ENCODE results near the gene SLC34A2. TPM values are rescaled to one million over a fixed set of nuclear protein-coding genes. Genes with fewer than 3 reads are reported as not detected.
"Not testable (repeated sequence)": the region's sequence is repeated elsewhere in the genome, so short reads cannot be mapped to it uniquely, and the experiment has no call there.

The SLC34A2 gene, protein sequence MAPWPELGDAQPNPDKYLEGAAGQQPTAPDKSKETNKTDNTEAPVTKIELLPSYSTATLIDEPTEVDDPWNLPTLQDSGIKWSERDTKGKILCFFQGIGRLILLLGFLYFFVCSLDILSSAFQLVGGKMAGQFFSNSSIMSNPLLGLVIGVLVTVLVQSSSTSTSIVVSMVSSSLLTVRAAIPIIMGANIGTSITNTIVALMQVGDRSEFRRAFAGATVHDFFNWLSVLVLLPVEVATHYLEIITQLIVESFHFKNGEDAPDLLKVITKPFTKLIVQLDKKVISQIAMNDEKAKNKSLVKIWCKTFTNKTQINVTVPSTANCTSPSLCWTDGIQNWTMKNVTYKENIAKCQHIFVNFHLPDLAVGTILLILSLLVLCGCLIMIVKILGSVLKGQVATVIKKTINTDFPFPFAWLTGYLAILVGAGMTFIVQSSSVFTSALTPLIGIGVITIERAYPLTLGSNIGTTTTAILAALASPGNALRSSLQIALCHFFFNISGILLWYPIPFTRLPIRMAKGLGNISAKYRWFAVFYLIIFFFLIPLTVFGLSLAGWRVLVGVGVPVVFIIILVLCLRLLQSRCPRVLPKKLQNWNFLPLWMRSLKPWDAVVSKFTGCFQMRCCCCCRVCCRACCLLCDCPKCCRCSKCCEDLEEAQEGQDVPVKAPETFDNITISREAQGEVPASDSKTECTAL
- not detected in 2 replicates for total RNA-seq (2014; rRNA removed; shearing (Covaris generic))
- polyA plus RNA-seq (2015; cell fraction: cytosol; rRNA removed): not detected in 2 replicates
- not detected in 2 replicates for polyA plus RNA-seq (2015; cell fraction: nucleus; rRNA removed)

DNA sequence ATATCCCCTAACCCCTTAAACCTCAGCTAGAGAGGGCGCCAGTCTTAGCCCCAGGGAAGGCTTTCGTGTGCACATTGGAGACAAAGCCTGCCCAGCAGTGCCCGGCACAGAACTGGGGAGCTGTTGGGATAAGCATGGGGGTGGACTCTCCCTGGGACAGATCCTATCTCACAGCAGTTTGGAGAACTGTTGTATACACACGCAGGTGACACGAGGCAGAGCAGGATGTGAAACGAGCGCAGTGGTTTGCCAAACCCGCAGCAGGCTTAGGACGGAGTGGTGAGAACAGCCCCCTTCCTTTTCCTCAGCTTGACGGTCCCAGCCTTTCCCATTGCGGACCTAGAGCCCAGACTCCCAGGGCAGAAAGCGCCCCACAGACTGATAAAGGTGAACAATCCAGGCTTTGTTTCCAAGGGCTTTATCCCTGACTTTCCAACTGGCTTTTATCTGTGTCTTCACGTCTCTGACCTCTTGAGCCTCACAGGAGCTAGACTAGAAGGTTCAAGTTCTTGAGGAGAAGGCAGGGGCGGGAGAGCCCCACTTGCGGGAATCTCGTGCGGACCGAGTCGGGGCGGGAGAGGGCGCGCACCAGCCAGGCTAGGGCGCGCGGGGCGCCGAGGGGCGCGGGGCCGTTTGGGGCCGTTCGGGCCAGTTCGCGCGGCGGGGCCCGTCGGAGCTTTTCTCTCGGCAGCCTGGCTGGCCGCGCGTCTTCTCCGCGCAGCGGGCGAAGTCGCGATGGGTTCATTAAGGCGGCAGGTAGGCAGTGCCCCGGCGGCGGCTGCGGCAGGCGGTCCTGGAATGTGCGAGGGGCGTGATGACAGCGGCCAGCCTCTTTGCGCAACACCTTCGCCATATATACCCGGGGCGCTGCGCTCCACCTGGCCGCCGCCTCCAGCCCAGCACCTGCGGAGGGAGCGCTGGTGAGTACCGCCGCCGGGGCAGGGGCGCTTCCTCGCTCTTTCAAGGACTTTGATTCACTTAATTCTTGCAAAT lies at the start of gene SLC34A2:
Gene SLC34A2 (plus strand): TSS at position 881 of the 993 bp plus-strand sequence. CDS start 6,650 bp downstream, outside the sequence.
- in situ Hi-C loops (cut with HindIII; ENCODE audit: low pct_unique_long_range_greater_than_20kb, low sequenced_read_pairs): no loop called here
- no peak for DNase-seq (ENCODE audit: low read depth, low spot score)

DNA sequence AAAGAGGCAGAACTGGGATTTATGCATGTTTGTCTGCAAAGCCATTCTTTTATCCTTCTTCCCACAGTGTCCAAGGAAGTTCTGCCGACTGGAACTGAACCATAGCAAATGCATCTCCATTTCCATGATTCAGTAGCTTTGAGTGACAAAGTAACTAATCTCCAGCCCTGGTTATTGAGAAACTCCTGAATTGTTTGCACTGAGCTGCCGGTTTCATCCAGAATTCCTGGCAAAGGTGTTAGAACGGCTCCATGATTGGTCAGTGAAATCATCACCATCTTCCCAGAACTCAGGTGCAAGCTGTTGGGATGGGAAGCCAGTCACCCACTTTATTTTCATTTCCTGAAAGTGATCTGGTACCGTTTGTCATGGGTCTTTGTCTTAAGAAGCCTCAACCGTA lies 47.0 kb upstream of the SLC34A2 start:
- in situ Hi-C loops (cut with HindIII; ENCODE audit: low pct_unique_long_range_greater_than_20kb, low sequenced_read_pairs): no loop called here
- no peak for DNase-seq (ENCODE audit: low read depth, low spot score)

DNA sequence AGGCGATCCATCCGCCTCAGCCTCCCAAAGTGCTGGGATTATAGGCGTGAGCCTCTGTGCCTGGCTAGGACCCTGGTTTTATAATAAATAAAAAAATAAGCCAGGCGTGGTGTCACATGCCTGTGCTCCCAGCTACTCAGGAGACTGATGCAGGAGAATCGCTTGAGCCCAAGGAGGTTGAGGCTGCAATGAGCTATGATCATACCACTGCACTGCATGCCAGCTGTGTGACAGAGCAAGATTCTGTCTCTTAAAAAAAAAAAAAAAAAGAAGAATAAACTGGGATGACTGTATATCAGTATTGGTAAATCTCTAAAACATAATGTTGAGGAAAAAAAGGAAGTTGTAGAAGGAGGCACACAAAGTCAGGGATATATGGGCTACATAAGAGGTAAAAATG lies 45.7 kb upstream of the SLC34A2 start:
- no peak for DNase-seq (ENCODE audit: low read depth, low spot score)
- in situ Hi-C loops (cut with HindIII; ENCODE audit: low pct_unique_long_range_greater_than_20kb, low sequenced_read_pairs): no loop called here

DNA sequence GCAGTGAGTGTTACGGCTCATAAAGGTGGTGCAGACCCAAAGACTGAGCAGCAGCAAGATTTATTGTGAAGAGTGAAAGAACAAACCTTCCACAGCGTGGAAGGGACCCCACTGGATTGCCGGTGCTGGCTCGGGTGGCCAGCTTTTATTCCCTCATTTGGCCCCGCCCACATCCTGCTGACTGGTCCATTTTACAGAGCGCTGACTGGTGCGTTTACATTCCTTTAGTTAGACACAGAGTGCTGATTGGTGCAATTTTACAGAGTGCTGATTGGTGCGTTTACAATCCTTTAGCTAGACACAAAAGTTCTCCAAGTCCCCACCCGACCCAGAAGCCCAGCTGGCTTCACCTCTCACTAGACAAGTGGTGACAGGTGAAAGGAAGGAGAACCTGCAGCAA lies 42.0 kb upstream of the SLC34A2 start:
- DNase-seq (ENCODE audit: low read depth, low spot score); in situ Hi-C loops (cut with HindIII; ENCODE audit: low pct_unique_long_range_greater_than_20kb, low sequenced_read_pairs): not testable (repeated sequence)

DNA sequence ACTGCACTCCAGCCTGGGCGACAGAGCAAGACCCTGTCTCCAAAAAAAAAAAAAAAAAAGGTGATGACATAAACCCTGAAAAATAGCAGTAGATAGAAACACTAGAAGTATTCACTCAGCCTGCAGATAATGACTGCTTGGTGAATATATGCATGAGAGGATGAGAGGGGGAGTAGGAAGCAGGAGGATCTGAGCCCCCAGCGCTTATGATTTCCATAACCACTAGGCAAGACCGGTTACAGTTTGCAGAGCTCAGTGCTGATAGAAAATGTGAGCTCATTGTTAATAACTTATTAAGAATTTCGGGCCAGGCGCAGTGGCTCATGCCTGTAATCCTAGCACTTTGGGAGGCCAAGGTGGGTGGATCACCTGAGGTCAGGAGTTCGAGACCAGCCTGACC lies 40.8 kb upstream of the SLC34A2 start:
- in situ Hi-C loops (cut with HindIII; ENCODE audit: low pct_unique_long_range_greater_than_20kb, low sequenced_read_pairs): no loop called here
- DNase-seq (ENCODE audit: low read depth, low spot score): no peak

DNA sequence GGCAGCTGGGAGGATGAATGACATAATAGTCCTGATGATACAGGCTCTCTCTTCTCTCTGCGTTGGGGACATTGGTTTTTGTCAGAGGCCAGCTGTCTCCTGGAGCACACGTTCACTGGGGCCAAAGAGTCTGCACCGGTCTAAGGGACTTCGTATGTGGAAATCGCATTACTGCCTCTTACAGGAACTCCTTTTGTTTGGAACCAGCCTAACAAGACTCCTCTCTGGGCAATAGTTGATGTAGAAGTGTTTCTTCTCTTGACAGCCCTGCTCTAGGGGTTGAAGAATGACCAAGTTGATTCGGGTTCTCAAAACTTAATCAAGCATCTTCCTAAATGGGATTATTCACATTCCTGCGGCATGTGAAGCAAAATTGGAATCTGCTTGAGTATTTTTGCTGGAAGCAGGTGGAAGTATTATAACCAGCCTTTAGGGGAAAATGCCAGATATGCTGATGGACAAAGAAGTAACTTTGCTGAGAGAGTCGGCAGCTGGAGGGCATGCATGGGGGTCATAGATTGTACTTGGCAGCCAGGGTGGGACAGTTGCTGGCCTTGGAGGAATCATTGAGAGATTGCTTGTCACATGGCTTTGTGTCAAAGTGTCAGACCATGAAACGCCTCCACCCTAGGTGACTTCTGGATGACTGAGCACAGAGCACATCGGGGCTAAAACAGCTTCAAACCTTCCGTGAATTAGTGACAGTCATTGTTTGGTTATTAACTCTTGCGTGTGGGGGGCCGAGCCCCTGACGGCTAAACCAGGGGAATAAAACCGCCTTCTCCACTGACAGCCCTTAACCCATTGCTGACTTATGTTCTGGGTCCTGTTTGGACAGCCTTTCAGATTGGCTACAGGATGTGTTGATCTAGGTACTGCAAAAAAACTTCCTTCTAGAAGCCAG lies 34.4 kb upstream of the SLC34A2 start:
- no peak for DNase-seq (ENCODE audit: low read depth, low spot score)
- in situ Hi-C loops (cut with HindIII; ENCODE audit: low pct_unique_long_range_greater_than_20kb, low sequenced_read_pairs): no loop called here

DNA sequence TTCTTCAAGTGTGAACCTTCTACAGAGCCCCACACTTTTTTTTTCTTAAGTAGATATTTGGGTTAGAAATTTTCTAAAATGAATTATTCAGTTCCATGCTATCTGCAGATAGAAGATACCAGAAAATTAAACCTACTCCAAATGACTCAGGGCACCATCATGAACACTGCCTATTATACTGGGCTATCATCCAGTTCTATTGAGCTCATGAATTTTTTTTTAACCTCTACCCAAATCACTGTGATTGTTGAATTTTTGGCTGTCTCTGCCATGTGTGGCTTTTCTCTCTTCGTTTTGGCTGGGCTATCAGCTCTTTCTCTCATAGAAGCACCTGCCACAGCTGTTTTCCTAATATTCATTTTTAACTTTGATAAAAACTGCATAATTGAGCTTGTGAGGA lies 31.0 kb upstream of the SLC34A2 start:
- in situ Hi-C loops (cut with HindIII; ENCODE audit: low pct_unique_long_range_greater_than_20kb, low sequenced_read_pairs): no loop called here
- DNase-seq (ENCODE audit: low read depth, low spot score): no peak

DNA sequence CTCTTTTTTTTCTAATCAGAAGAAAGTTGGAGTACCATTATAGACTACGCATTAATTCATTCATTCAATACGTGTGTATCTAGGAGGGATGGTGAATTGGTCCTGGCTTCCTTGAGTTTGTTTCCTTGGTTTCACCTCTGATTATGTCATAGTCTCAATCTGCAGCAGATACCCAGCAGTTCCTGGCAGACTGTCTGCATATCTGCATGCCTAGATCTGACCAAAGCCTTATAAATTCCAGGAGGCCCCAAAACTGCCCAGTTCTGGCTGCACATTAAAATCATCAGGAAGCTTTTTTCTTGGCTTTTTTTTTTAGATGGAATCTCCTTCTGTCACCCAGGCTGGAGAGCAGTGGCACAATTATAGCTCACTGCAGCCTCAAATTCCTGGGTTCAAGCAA lies 27.2 kb upstream of the SLC34A2 start:
- no peak for DNase-seq (ENCODE audit: low read depth, low spot score)
- in situ Hi-C loops (cut with HindIII; ENCODE audit: low pct_unique_long_range_greater_than_20kb, low sequenced_read_pairs): no loop called here

DNA sequence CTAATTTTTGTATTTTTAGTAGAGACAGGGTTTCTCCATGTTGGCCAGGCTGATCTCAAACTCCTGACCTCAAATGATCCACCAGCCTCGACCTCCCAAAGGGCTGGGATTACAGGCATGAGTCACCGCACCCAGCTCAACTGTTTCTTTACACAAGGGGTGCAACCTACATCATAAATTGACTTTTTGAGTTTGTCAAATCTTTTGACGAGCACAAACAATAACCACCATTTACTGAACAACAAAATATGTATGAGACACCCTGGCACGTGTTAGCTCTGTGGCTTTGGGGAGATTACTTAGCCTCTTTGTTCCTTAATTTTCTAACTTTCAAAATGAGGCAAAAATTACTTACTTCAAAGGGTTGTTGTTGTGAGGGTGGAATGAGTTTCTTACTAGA lies 23.5 kb upstream of the SLC34A2 start:
- in situ Hi-C loops (cut with HindIII; ENCODE audit: low pct_unique_long_range_greater_than_20kb, low sequenced_read_pairs): no loop called here
- DNase-seq (ENCODE audit: low read depth, low spot score): peak; percentile 90

DNA sequence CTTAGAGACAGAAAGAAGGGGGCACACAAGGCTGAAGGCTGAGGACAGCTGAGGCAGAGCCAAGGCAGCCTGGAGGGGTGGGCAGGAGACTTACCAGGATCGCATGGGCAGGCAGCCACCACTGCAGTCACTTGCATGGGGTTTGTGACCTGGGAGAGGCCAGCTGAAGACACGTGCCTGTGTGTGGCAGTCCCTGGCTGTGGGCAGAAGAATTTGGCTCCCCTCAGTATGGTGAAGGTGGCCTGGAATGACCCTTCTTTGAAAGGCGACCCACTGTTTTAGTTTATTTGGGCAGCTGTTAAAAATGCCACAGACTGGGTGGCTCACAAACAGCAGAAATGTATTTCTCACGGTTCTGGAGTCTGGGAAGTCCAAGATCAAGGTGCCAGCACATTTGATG lies 22.1 kb upstream of the SLC34A2 start:
- DNase-seq (ENCODE audit: low read depth, low spot score): no peak
- in situ Hi-C loops (cut with HindIII; ENCODE audit: low pct_unique_long_range_greater_than_20kb, low sequenced_read_pairs): no loop called here

DNA sequence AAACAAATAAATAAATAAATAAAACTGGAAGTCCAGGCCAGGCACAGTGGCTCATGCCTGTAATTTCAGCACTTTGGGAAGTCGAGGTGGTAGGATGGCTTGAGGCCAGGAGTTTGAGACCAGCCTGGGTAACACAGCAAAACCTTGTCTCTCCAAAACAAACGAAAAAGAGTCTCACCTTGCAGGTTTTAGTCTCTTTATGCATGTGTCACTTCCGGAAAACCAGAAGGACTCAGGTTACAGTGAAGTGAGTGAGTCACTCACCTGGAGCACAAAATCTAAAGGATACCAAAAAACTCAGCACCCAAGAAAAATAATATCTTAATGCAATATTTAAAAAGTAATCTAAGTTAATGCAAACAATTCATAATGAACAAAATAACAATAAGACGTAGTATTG lies 20.1 kb upstream of the SLC34A2 start:
- DNase-seq (ENCODE audit: low read depth, low spot score): no peak

DNA sequence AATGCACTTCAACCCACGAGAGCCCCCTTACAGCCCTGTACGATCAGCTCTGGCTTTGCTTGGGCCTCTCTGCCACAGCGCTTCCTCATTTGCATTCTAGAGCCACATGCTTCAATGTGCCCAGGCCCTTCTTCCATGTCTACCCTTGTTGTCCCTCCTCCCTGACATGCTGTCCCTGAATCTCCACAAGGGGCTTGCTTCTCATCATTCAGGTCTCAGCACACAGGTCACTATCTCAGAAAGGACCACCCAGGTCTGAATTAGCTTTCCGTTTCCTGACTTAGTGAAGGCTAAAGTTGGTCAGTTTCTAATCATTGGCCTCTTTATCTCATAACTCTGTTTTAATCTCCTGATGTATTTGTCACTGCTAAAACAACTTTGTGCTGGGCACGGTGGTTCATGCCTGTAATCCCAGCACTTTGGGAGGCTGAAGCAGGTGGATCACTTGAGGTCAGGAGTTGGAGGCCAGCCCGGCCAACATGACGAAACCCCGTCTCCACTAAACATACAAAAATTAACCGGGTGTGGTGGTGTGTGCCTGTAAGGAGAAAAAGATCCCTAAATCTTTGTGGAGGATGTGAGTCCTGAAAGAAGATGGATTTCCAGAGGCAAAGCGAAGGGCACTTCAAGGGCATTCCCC lies 17.9 kb upstream of the SLC34A2 start:
- in situ Hi-C loops (cut with HindIII; ENCODE audit: low pct_unique_long_range_greater_than_20kb, low sequenced_read_pairs): no loop called here
- no peak for DNase-seq (ENCODE audit: low read depth, low spot score)

More for the DNA sequence above, 20.1 kb upstream of the SLC34A2 start:
- in situ Hi-C loops (cut with HindIII; ENCODE audit: low pct_unique_long_range_greater_than_20kb, low sequenced_read_pairs): no loop called here

DNA sequence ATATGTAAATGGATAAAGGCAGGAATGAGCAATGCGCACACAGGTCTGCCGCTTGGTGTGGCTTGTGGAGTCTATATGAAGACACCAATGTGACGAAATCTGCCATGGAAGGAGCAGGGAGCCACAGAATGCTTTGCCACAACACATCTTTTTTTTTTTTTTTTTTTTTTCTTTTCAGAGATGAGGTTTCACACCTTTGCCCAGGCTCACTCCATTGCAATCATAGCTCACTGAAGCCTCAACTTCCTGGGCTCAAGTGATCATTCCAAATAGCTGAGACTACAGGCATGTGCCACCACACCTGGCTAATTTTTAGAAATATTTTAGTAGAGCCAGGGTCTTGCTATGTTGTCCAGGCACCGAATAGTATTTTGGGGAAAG lies 17.4 kb upstream of the SLC34A2 start:
- DNase-seq (ENCODE audit: low read depth, low spot score): no peak
- in situ Hi-C loops (cut with HindIII; ENCODE audit: low pct_unique_long_range_greater_than_20kb, low sequenced_read_pairs): no loop called here

DNA sequence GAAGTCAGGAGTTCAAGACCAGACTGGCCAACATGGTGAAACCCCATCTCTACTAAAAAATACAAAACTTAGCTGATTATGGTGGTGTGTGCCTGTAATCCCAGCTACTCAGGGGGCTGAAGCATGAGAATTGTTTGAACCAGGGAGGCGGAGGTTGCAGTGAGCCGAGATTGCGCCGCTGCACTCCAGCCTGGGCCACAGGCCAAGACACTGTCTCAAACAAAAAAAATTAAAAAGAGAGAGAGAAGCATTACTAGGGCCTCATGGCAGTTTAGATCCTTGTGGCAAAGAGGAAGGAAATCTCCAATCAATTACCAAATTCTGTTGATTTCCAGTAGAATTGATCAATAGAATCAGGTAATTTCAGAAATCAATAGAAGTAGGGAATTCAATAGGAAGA lies 16.8 kb upstream of the SLC34A2 start:
- in situ Hi-C loops (cut with HindIII; ENCODE audit: low pct_unique_long_range_greater_than_20kb, low sequenced_read_pairs): no loop called here
- DNase-seq (ENCODE audit: low read depth, low spot score): no peak

DNA sequence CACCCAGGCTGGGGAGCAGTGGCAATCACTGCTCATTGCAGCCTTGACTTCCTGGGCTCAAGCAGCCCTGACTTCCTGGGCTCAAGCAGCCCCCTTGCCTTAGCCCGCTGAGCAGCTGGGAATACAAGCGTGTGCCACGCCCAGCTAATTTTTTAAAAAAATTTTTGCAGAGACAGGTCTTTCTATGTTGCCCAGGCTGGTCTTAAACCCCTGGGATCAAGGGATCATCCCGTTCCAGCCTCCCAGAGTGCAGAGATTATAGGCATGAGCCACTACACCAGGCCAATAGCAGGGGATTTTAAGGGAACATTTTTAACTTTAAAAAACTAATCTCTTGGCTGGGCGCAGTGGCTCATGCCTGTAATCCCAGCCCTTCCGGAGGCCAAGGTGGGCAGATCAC lies 5.3 kb upstream of the SLC34A2 start:
- in situ Hi-C loops (cut with HindIII; ENCODE audit: low pct_unique_long_range_greater_than_20kb, low sequenced_read_pairs): no loop called here
- no peak for DNase-seq (ENCODE audit: low read depth, low spot score)

DNA sequence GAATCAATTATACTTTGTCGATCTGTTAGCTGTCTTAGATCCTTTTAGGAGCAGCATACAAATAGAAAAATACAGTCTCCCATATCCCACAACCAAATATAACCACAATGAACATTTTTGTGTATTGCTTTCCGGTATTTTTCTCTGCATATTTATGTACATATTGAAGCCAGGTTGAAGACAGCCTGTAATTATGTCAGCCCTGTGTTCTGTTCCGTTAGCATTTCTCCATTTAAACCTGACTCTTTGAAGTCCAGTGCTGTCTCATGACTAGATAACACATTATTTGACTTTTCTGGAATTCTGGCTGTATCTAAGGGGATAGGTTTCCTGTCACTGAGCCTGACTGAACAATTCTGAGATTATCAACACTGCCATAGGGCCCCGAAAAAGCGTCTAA lies 4.0 kb upstream of the SLC34A2 start:
- DNase-seq (ENCODE audit: low read depth, low spot score): no peak
- in situ Hi-C loops (cut with HindIII; ENCODE audit: low pct_unique_long_range_greater_than_20kb, low sequenced_read_pairs): no loop called here

Measured in SK-MEL-5 (cell line).